ENCODE measurements around the gene GXYLT1.
"Not testable (repeated sequence)": the region's sequence is repeated elsewhere in the genome, so short reads cannot be mapped to it uniquely, and the experiment has no call there.

Gene GXYLT1

GRCh38 chr12:42143452-42144157, 1.1 kb downstream of the GXYLT1 start:
- DNase-seq: no peak

GRCh38 chr12:42141981-42142606, 2.6 kb downstream of the GXYLT1 start:
- no peak for DNase-seq

GRCh38 chr12:42140901-42141300, 3.8 kb downstream of the GXYLT1 start:
- DNase-seq: no peak

- DNase-seq: no peak
These were observed 9.3 kb downstream of the GXYLT1 start for GRCh38 chr12:42135259-42135814.

- no peak for DNase-seq
These were observed 13.8 kb downstream of the GXYLT1 start for GRCh38 chr12:42130672-42131402.

GRCh38 chr12:42129595-42130204, 15.0 kb downstream of the GXYLT1 start:
- DNase-seq: no peak

GRCh38 chr12:42128888-42129287, 15.8 kb downstream of the GXYLT1 start:
- DNase-seq: no peak

GRCh38 chr12:42128327-42128726, 16.3 kb downstream of the GXYLT1 start:
- DNase-seq: no peak

- no peak for DNase-seq
These were observed 17.7 kb downstream of the GXYLT1 start for GRCh38 chr12:42126963-42127362.

GRCh38 chr12:42125388-42125767, 19.3 kb downstream of the GXYLT1 start:
- DNase-seq: no peak

- no peak for DNase-seq
These were observed 19.8 kb downstream of the GXYLT1 start for GRCh38 chr12:42124764-42125387.

GRCh38 chr12:42119085-42119633, 25.5 kb downstream of the GXYLT1 start:
- no peak for DNase-seq

- no peak for DNase-seq
These were observed 26.4 kb downstream of the GXYLT1 start for GRCh38 chr12:42118136-42118879.

- no peak for DNase-seq
These were observed 35.6 kb downstream of the GXYLT1 start for GRCh38 chr12:42109031-42109430.

- DNase-seq: not testable (repeated sequence)
These were observed 37.9 kb downstream of the GXYLT1 start for GRCh38 chr12:42106791-42107190.

- no peak for DNase-seq
These were observed 39.9 kb downstream of the GXYLT1 start for GRCh38 chr12:42104784-42105183.

- DNase-seq: no peak
These were observed 40.6 kb downstream of the GXYLT1 start for GRCh38 chr12:42104087-42104486.

- DNase-seq: no peak
These were observed 41.5 kb downstream of the GXYLT1 start for GRCh38 chr12:42103155-42103554.

GRCh38 chr12:42102720-42103119, 42.0 kb downstream of the GXYLT1 start:
- DNase-seq: no peak

GRCh38 chr12:42099433-42099832, 45.2 kb downstream of the GXYLT1 start:
- DNase-seq: no peak

GRCh38 chr12:42097971-42098370, 46.7 kb downstream of the GXYLT1 start:
- DNase-seq: no peak

GRCh38 chr12:42094277-42094676, 50.4 kb downstream of the GXYLT1 start:
- peak; percentile 12 for DNase-seq
